Panc1 (cell line): ENCODE results near the gene LIPH. TPM values are rescaled to one million over a fixed set of nuclear protein-coding genes. Genes with fewer than 3 reads are reported as not detected.
"Not testable (repeated sequence)": the region's sequence is repeated elsewhere in the genome, so short reads cannot be mapped to it uniquely, and the experiment has no call there.

Source experiments
- ATAC-seq: fragments of 200-7000 bp; cut with Tn5 transposase; 2 replicates; pipeline ENCODE4 v1.9.1; 2020; ENCODE audit warnings: mild to moderate bottlenecking, moderate library complexity
- BruUV-seq: library from RNA; stranded (reverse); fragments of 400-500 nt; replicated peaks from 2 replicates; lab custom pipeline; 2021; lab: Mats Ljungman, UMichigan
- CTCF ChIA-PET: fragments of 300-600 bp; sonication (Branson Sonifier 250); formaldehyde crosslinking; loops from one replicate; lab custom pipeline; 2022; ENCODE audit warnings: antibody characterized with exemption; lab: Charles Lee
- POLR2A ChIA-PET: fragments of 300-600 bp; sonication (Branson Sonifier 250); formaldehyde crosslinking; loops from one replicate; lab custom pipeline; 2022; ENCODE audit warnings: antibody characterized with exemption; lab: Charles Lee
- DNase-seq: peaks from one replicate; pipeline ENCODE4 v3.0.0-alpha.2; 2010; ENCODE audit warnings: low read depth, low spot score
- H3K27ac ChIP-seq: 2 replicates; pipeline ENCODE4 v1.5.1; 2011; ENCODE audit warnings: mild to moderate bottlenecking, low read length, inconsistent platforms
- H3K27me3 ChIP-seq: fragments of 200-500 bp; sonication (Bioruptor generic); 2 replicates; pipeline ENCODE4 v1.6.0; 2014; ENCODE audit warnings: low read length, inconsistent platforms; ENCODE audit not compliant: control insufficient read depth, insufficient read depth
- H3K36me3 ChIP-seq: fragments of 200-500 bp; sonication (Bioruptor generic); 2 replicates; pipeline ENCODE4 v1.5.1; 2014; ENCODE audit warnings: inconsistent platforms, mild to moderate bottlenecking, low read length, moderate library complexity; ENCODE audit not compliant: control insufficient read depth, insufficient read depth
- H3K4me1 ChIP-seq: 2 replicates; pipeline ENCODE4 v1.5.1; 2011; ENCODE audit warnings: inconsistent platforms, mild to moderate bottlenecking, low read length, moderate library complexity; ENCODE audit not compliant: control insufficient read depth, insufficient read depth
- H3K4me3 ChIP-seq, 2 experiments: 2 replicates each; pipeline ENCODE4 v1.5.1; 2011 to 2012; ENCODE audit warnings: low read depth in 2 of 2, low read length in 2 of 2, mild to moderate bottlenecking in 2 of 2, inconsistent platforms in 1 of 2, moderate library complexity in 1 of 2
- H3K9me3 ChIP-seq: fragments of 200-500 bp; sonication (Bioruptor generic); 2 replicates; pipeline ENCODE4 v1.5.1; 2014; ENCODE audit warnings: low read depth, mild to moderate bottlenecking, inconsistent platforms, low read length, moderate library complexity; ENCODE audit not compliant: control insufficient read depth, insufficient read depth
- POLR2AphosphoS5 ChIP-seq: IDR thresholded peaks from 2 replicates; pipeline ENCODE4 v1.6.1; 2012; ENCODE audit warnings: mild to moderate bottlenecking, low read depth, low read length, moderate library complexity
- SIN3A ChIP-seq: IDR thresholded peaks from 2 replicates; pipeline ENCODE4 v1.6.1; 2012; ENCODE audit warnings: low read depth, mild to moderate bottlenecking, low read length, moderate library complexity, borderline replicate concordance; ENCODE audit not compliant: insufficient read depth
- TCF7L2 ChIP-seq: IDR thresholded peaks from 2 replicates; pipeline ENCODE4 v1.6.1; 2011; ENCODE audit warnings: mild to moderate bottlenecking, low read depth, low read length, inconsistent platforms
- in situ Hi-C: cut with HindIII; loops from 2 replicates; pipeline ENCODE4 v1.10.0; 2016; ENCODE audit warnings: low sequenced_read_pairs, low pct_unique_long_range_greater_than_20kb
- intact Hi-C: fragments of 100-400 bp; cut with micrococcal nuclease; formaldehyde crosslinking; loops from one replicate; pipeline ENCODE4 v1.10.0; 2022; ENCODE audit not compliant: unreplicated experiment
- total RNA-seq: library from RNA; stranded (reverse); gene quantifications from one replicate; pipeline ENCODE4 v1.2.1, GENCODE V29; 2021; ENCODE audit not compliant: unreplicated experiment
- TF ChIP-seq, protein P1 (sequence below): fragments of 450-650 bp; IDR thresholded peaks from 2 replicates; pipeline ENCODE4 v1.5.1; 2017; ENCODE audit warnings: mild to moderate bottlenecking
- TF ChIP-seq, protein P2 (sequence below), 2 experiments: IDR thresholded peaks; 2 replicates each; pipeline ENCODE4 v1.6.1; 2011 to 2012; ENCODE audit warnings: low read depth in 2 of 2, control low read depth in 1 of 2, low read length in 1 of 2, mild to moderate bottlenecking in 1 of 2, moderate library complexity in 1 of 2; ENCODE audit not compliant: insufficient read depth in 1 of 2

LIPH gene
- total RNA-seq, 1 experiment from 2014 or later = 19.9 TPM

DNA sequence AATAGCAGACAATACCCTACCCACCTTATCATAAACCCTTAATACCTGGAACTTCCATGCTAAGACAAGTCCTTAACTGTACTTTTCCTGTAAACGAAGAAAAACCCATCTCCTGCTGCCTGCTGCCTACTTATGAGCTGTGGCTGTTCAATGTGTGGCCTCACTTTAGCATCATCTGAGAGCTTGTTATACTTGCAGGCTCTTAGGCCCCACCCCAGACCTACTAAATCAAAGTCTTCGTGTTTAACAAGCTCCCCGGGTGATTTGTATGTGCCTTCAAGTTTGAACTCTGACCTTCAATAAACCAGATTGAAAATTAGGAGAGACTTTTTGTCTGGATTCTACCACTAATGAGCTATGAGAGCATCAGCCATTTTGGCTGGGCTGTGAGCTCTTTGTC, 82.8 kb downstream of the LIPH start:
- no peaks in the 10 kb centered on the region for H3K36me3 ChIP-seq
- no peak for ATAC-seq
- in situ Hi-C loops (no loop called here), intact Hi-C loops (loop anchor here (10.0 kb wide), 1 partner anchor 85 kb away; the partner anchor contains the start of gene LIPH)
- no TSS peak for BruUV-seq
- no peak overlapping the region for H3K27ac ChIP-seq
- DNase-seq = no peak
- no peak for TF ChIP-seq SIN3A
- TF ChIP-seq, protein P1, sequence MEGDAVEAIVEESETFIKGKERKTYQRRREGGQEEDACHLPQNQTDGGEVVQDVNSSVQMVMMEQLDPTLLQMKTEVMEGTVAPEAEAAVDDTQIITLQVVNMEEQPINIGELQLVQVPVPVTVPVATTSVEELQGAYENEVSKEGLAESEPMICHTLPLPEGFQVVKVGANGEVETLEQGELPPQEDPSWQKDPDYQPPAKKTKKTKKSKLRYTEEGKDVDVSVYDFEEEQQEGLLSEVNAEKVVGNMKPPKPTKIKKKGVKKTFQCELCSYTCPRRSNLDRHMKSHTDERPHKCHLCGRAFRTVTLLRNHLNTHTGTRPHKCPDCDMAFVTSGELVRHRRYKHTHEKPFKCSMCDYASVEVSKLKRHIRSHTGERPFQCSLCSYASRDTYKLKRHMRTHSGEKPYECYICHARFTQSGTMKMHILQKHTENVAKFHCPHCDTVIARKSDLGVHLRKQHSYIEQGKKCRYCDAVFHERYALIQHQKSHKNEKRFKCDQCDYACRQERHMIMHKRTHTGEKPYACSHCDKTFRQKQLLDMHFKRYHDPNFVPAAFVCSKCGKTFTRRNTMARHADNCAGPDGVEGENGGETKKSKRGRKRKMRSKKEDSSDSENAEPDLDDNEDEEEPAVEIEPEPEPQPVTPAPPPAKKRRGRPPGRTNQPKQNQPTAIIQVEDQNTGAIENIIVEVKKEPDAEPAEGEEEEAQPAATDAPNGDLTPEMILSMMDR = no peak
- TF ChIP-seq, protein P2, sequence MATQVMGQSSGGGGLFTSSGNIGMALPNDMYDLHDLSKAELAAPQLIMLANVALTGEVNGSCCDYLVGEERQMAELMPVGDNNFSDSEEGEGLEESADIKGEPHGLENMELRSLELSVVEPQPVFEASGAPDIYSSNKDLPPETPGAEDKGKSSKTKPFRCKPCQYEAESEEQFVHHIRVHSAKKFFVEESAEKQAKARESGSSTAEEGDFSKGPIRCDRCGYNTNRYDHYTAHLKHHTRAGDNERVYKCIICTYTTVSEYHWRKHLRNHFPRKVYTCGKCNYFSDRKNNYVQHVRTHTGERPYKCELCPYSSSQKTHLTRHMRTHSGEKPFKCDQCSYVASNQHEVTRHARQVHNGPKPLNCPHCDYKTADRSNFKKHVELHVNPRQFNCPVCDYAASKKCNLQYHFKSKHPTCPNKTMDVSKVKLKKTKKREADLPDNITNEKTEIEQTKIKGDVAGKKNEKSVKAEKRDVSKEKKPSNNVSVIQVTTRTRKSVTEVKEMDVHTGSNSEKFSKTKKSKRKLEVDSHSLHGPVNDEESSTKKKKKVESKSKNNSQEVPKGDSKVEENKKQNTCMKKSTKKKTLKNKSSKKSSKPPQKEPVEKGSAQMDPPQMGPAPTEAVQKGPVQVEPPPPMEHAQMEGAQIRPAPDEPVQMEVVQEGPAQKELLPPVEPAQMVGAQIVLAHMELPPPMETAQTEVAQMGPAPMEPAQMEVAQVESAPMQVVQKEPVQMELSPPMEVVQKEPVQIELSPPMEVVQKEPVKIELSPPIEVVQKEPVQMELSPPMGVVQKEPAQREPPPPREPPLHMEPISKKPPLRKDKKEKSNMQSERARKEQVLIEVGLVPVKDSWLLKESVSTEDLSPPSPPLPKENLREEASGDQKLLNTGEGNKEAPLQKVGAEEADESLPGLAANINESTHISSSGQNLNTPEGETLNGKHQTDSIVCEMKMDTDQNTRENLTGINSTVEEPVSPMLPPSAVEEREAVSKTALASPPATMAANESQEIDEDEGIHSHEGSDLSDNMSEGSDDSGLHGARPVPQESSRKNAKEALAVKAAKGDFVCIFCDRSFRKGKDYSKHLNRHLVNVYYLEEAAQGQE (IDR thresholded peaks at IDR 0.05; ENCODE audit: insufficient read depth in 1 of 2, low read depth in 2 of 2, low read length in 1 of 2) = no peak
- no peak for TF ChIP-seq TCF7L2
- no peaks in the 10 kb centered on the region for H3K27me3 ChIP-seq
- H3K9me3 ChIP-seq = no peaks in the 10 kb centered on the region
- CTCF ChIA-PET = no interaction called here
- no peaks in the 10 kb centered on the region for H3K4me1 ChIP-seq
- POLR2A ChIA-PET = no interaction called here
- H3K4me3 ChIP-seq = no peak overlapping the region

GRCh38 chr3:185466123-185466522, 86.3 kb downstream of the LIPH start:
- H3K4me1 ChIP-seq, ATAC-seq, DNase-seq, BruUV-seq, H3K36me3 ChIP-seq, in situ Hi-C loops, H3K9me3 ChIP-seq, H3K27me3 ChIP-seq, POLR2A ChIA-PET, H3K27ac ChIP-seq, H3K4me3 ChIP-seq: not testable (repeated sequence)
- CTCF ChIA-PET = interaction anchor here (0.5 kb wide), 1 partner anchor 108 kb away, joined by 5 read pairs; no protein-coding TSS in a partner anchor
- intact Hi-C loops = loop anchor here (10.0 kb wide), 1 partner anchor 89 kb away; the partner anchor contains the start of gene LIPH

GRCh38 chr3:185465471-185465870, 86.9 kb downstream of the LIPH start:
- no peak for DNase-seq
- H3K27me3 ChIP-seq = no peaks in the 10 kb centered on the region
- no TSS peak for BruUV-seq
- H3K27ac ChIP-seq = no peak overlapping the region
- ATAC-seq = no peak
- TF ChIP-seq TCF7L2 (no peak), POLR2AphosphoS5 (no peak), SIN3A (no peak)
- TF ChIP-seq, protein P2 (IDR thresholded peaks at IDR 0.05; ENCODE audit: insufficient read depth in 1 of 2, low read depth in 2 of 2, low read length in 1 of 2) = no peak
- TF ChIP-seq, protein P1 = no peak
- ChIA-PET CTCF (interaction anchor here (0.5 kb wide), 1 partner anchor 109 kb away, joined by 5 read pairs; no protein-coding TSS in a partner anchor), POLR2A (interaction anchor here (0.6 kb wide), 1 partner anchor 339 kb away, joined by 3 read pairs; no protein-coding TSS in a partner anchor)
- no peaks in the 10 kb centered on the region for H3K9me3 ChIP-seq
- no peaks in the 10 kb centered on the region for H3K4me1 ChIP-seq
- intact Hi-C loops (loop anchor here (10.0 kb wide), 1 partner anchor 89 kb away; the partner anchor contains the start of gene LIPH), in situ Hi-C loops (no loop called here)
- H3K36me3 ChIP-seq = no peaks in the 10 kb centered on the region
- H3K4me3 ChIP-seq = no peak overlapping the region
